ENCODE data around the gene ZNF582.

The ZNF582 gene
- 2.8 to 4.8 (median 3.1) reads per million in 3 donors for total RNA-seq

- Histone ChIP-seq H3K36me3 (ENCODE audit: control insufficient read depth, insufficient read depth, low read length) (peaks cover 16% of the 10 kb centered on the region), H3K27ac (ENCODE audit: insufficient read depth, low read length, poor library complexity, severe bottlenecking) (peak within 1 kb of the TSS; percentile 87), H3K9me3 (ENCODE audit: control insufficient read depth, low read length) (peaks cover 8% of the 10 kb centered on the region), H3K4me1 (ENCODE audit: control insufficient read depth, insufficient read depth, low read length, poor library complexity, severe bottlenecking) (no peaks in the 10 kb centered on the region), H3K27me3 (replicated peaks; ENCODE audit: control insufficient read depth, insufficient read depth, low read length, poor library complexity, severe bottlenecking) (no peaks in the 10 kb centered on the region), H3K4me3 (ENCODE audit: insufficient read depth, low read depth, low read length, poor library complexity, severe bottlenecking) (peak within 1 kb of the TSS; percentile 72)
- DNase-seq, result peak; percentile 76 to 85 (median 79)
Observed at GRCh38 chr19:56393119-56394012, at the start of gene ZNF582. Gene ZNF582 (minus strand): TSS chr19:56393534. CDS start chr19:56391752, 1,782 bp downstream.

GRCh38 chr19:56441206-56441792, 48.0 kb upstream of the ZNF582 start:
- peaks cover 24% of the 10 kb centered on the region for H3K9me3 ChIP-seq (ENCODE audit: control insufficient read depth, low read length)
- no peaks in the 10 kb centered on the region for H3K27me3 ChIP-seq (replicated peaks; ENCODE audit: control insufficient read depth, insufficient read depth, low read length, poor library complexity, severe bottlenecking)
- no peak for DNase-seq
- H3K4me3 ChIP-seq (ENCODE audit: insufficient read depth, low read depth, low read length, poor library complexity, severe bottlenecking), result no peak overlapping the region
- H3K4me1 ChIP-seq (ENCODE audit: control insufficient read depth, insufficient read depth, low read length, poor library complexity, severe bottlenecking), result no peaks in the 10 kb centered on the region
- H3K27ac ChIP-seq (ENCODE audit: insufficient read depth, low read length, poor library complexity, severe bottlenecking), result no peak overlapping the region
- H3K36me3 ChIP-seq (ENCODE audit: control insufficient read depth, insufficient read depth, low read length), result no peaks in the 10 kb centered on the region

DNA sequence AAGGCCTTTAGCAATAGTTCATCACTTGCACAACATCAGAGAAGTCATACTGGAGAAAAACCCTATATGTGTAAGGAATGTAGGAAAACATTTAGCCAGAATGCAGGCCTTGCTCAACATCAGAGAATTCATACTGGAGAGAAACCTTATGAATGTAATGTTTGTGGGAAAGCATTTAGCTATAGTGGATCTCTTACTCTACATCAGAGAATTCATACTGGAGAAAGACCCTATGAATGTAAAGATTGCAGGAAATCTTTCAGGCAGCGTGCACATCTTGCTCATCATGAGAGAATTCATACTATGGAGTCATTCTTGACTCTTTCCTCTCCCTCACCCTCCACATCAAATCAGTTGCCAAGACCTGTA, 30.6 kb upstream of the ZNF582 start:
- H3K27me3 ChIP-seq (replicated peaks; ENCODE audit: control insufficient read depth, insufficient read depth, low read length, poor library complexity, severe bottlenecking), result no peaks in the 10 kb centered on the region
- H3K36me3 ChIP-seq (ENCODE audit: control insufficient read depth, insufficient read depth, low read length), result peaks cover 36% of the 10 kb centered on the region
- DNase-seq, result no peak
- H3K9me3 ChIP-seq (ENCODE audit: control insufficient read depth, low read length), result peaks cover 73% of the 10 kb centered on the region
- no peak overlapping the region for H3K27ac ChIP-seq (ENCODE audit: insufficient read depth, low read length, poor library complexity, severe bottlenecking)
- H3K4me1 ChIP-seq (ENCODE audit: control insufficient read depth, insufficient read depth, low read length, poor library complexity, severe bottlenecking), result no peaks in the 10 kb centered on the region
- H3K4me3 ChIP-seq (ENCODE audit: insufficient read depth, low read depth, low read length, poor library complexity, severe bottlenecking), result peak overlapping the region; percentile 0

- peaks cover 39% of the 10 kb centered on the region for H3K36me3 ChIP-seq (ENCODE audit: control insufficient read depth, insufficient read depth, low read length)
- no peaks in the 10 kb centered on the region for H3K27me3 ChIP-seq (replicated peaks; ENCODE audit: control insufficient read depth, insufficient read depth, low read length, poor library complexity, severe bottlenecking)
- no peak overlapping the region for H3K27ac ChIP-seq (ENCODE audit: insufficient read depth, low read length, poor library complexity, severe bottlenecking)
- peaks cover 68% of the 10 kb centered on the region for H3K9me3 ChIP-seq (ENCODE audit: control insufficient read depth, low read length)
- no peaks in the 10 kb centered on the region for H3K4me1 ChIP-seq (ENCODE audit: control insufficient read depth, insufficient read depth, low read length, poor library complexity, severe bottlenecking)
- peak overlapping the region; percentile 0 for H3K4me3 ChIP-seq (ENCODE audit: insufficient read depth, low read depth, low read length, poor library complexity, severe bottlenecking)
- no peak for DNase-seq
Observed at GRCh38 chr19:56423276-56423984, 30.1 kb upstream of the ZNF582 start.

DNA sequence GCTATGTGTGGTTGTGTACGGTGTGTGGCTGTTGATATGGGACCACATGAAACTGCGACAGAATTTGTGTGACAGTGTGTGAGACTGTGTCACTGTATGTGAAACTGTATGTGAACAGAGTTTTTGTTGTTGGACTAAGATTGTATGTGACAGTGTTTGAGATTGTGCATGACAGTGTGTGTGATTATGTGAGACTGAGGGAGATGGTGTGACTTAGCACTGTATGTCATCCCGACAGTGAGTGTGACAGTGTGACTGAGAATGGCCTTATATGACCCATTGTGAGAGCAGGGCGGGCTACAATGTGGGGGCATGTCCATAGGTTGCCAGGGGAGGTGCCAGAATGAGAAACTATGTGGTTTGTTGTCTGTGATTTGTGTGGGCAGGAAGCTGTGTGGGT, 11.7 kb upstream of the ZNF582 start:
- H3K9me3 ChIP-seq (ENCODE audit: control insufficient read depth, low read length), result peaks cover 21% of the 10 kb centered on the region
- no peak for DNase-seq
- H3K27ac ChIP-seq (ENCODE audit: insufficient read depth, low read length, poor library complexity, severe bottlenecking), result no peak overlapping the region
- H3K4me1 ChIP-seq (ENCODE audit: control insufficient read depth, insufficient read depth, low read length, poor library complexity, severe bottlenecking), result peaks cover 12% of the 10 kb centered on the region
- H3K36me3 ChIP-seq (ENCODE audit: control insufficient read depth, insufficient read depth, low read length), result peaks cover 32% of the 10 kb centered on the region
- H3K27me3 ChIP-seq (replicated peaks; ENCODE audit: control insufficient read depth, insufficient read depth, low read length, poor library complexity, severe bottlenecking), result no peaks in the 10 kb centered on the region
- no peak overlapping the region for H3K4me3 ChIP-seq (ENCODE audit: insufficient read depth, low read depth, low read length, poor library complexity, severe bottlenecking)

DNA sequence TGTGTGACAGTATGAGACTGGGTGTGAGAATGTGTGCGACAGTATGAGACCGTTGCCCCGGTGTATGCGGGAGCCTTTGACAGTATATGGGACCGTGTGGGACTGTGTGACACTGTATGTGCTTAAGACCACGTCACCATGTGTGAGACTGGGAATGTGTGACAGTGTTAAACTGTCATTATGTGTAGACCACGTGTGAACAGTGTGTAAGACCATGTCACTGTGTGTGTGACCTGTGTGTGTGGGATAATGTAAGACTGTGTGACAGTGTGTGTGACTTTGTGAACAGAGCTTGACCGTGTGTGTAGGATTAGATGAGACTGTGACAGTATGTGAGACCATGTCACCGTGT, 11.3 kb upstream of the ZNF582 start:
- H3K4me3 ChIP-seq (ENCODE audit: insufficient read depth, low read depth, low read length, poor library complexity, severe bottlenecking), result peak overlapping the region; percentile 84
- peak overlapping the region; percentile 93 for H3K27ac ChIP-seq (ENCODE audit: insufficient read depth, low read length, poor library complexity, severe bottlenecking)
- H3K4me1 ChIP-seq (ENCODE audit: control insufficient read depth, insufficient read depth, low read length, poor library complexity, severe bottlenecking), result peaks cover 12% of the 10 kb centered on the region
- peaks cover 17% of the 10 kb centered on the region for H3K9me3 ChIP-seq (ENCODE audit: control insufficient read depth, low read length)
- no peaks in the 10 kb centered on the region for H3K27me3 ChIP-seq (replicated peaks; ENCODE audit: control insufficient read depth, insufficient read depth, low read length, poor library complexity, severe bottlenecking)
- H3K36me3 ChIP-seq (ENCODE audit: control insufficient read depth, insufficient read depth, low read length), result peaks cover 29% of the 10 kb centered on the region
- no peak for DNase-seq

- Histone ChIP-seq H3K27ac (ENCODE audit: insufficient read depth, low read length, poor library complexity, severe bottlenecking) (peak within 1 kb of the TSS; percentile 93), H3K9me3 (ENCODE audit: control insufficient read depth, low read length) (peaks cover 14% of the 10 kb centered on the region), H3K36me3 (ENCODE audit: control insufficient read depth, insufficient read depth, low read length) (peaks cover 22% of the 10 kb centered on the region), H3K27me3 (replicated peaks; ENCODE audit: control insufficient read depth, insufficient read depth, low read length, poor library complexity, severe bottlenecking) (no peaks in the 10 kb centered on the region), H3K4me3 (ENCODE audit: insufficient read depth, low read depth, low read length, poor library complexity, severe bottlenecking) (peak within 1 kb of the TSS; percentile 84), H3K4me1 (ENCODE audit: control insufficient read depth, insufficient read depth, low read length, poor library complexity, severe bottlenecking) (peaks cover 12% of the 10 kb centered on the region)
- DNase-seq, result peak; percentile 74 to 85 (median 82)
Observed at GRCh38 chr19:56403764-56404704, 10.7 kb upstream of the ZNF582 start, which contains the start of gene ZNF583. Gene ZNF583 (plus strand): TSS chr19:56404332. CDS start chr19:56407115, 2,783 bp downstream.

DNA sequence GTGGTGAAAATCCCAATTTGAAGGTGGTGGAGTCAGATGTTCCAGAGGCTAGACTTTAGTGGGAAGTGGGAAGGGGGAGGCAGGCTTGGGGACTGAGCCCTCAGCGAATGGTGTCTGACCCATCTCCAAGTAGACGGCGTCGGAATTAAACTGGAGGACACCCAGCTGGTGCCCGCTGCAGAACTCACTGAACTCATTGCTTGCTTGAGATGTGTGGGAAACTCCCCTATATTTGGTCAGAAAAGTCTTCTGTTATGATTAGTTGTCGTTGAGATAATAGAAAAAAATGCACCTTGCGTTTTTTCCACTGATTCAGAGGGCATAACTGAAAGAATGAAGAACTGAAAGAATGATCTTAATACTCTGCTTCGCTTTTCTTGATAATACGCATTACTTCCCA, 9.9 kb upstream of the ZNF582 start:
- Histone ChIP-seq H3K9me3 (ENCODE audit: control insufficient read depth, low read length) (peaks cover 16% of the 10 kb centered on the region), H3K27me3 (replicated peaks; ENCODE audit: control insufficient read depth, insufficient read depth, low read length, poor library complexity, severe bottlenecking) (no peaks in the 10 kb centered on the region), H3K4me1 (ENCODE audit: control insufficient read depth, insufficient read depth, low read length, poor library complexity, severe bottlenecking) (peaks cover 12% of the 10 kb centered on the region), H3K27ac (ENCODE audit: insufficient read depth, low read length, poor library complexity, severe bottlenecking) (peak overlapping the region; percentile 93), H3K36me3 (ENCODE audit: control insufficient read depth, insufficient read depth, low read length) (peaks cover 20% of the 10 kb centered on the region), H3K4me3 (ENCODE audit: insufficient read depth, low read depth, low read length, poor library complexity, severe bottlenecking) (peak overlapping the region; percentile 84)
- DNase-seq, result no peak

- H3K27ac ChIP-seq (ENCODE audit: insufficient read depth, low read length, poor library complexity, severe bottlenecking), result no peak overlapping the region
- no peak overlapping the region for H3K4me3 ChIP-seq (ENCODE audit: insufficient read depth, low read depth, low read length, poor library complexity, severe bottlenecking)
- DNase-seq, result no peak
- H3K4me1 ChIP-seq (ENCODE audit: control insufficient read depth, insufficient read depth, low read length, poor library complexity, severe bottlenecking), result peaks cover 12% of the 10 kb centered on the region
- peaks cover 23% of the 10 kb centered on the region for H3K9me3 ChIP-seq (ENCODE audit: control insufficient read depth, low read length)
- peaks cover 12% of the 10 kb centered on the region for H3K36me3 ChIP-seq (ENCODE audit: control insufficient read depth, insufficient read depth, low read length)
- H3K27me3 ChIP-seq (replicated peaks; ENCODE audit: control insufficient read depth, insufficient read depth, low read length, poor library complexity, severe bottlenecking), result no peaks in the 10 kb centered on the region
Observed at GRCh38 chr19:56400485-56400884, 7.2 kb upstream of the ZNF582 start.

Measured in effector memory CD4-positive, alpha-beta T cell (primary cell).